ENCODE measurements around the gene FPR1. TPM values are rescaled to one million over a fixed set of nuclear protein-coding genes. Genes with fewer than 3 reads are reported as not detected.

The FPR1 gene
- polyA plus RNA-seq, 1 donor: 0.66 TPM

DNA sequence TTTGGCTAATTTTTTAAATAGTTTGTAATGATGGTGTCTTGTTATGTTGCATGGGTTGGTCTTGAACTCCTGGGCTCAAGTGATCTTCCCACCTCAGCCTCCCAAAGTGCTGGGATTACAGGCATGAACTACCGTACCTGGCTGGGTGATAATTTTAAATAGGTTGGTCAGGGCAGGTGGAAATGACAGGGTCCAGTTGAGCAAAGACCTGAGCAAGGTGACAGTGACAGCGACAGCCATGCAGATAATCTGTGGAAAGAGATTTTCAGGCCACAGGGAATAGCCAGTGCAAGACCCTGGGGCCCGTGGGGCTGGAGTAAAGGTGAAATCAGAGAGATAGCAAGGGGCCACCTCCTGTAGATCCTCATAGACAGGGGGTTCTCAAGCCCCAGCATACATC, 55.1 kb downstream of the FPR1 start:
- H3K9me3 ChIP-seq (ENCODE audit: control insufficient read depth, low read depth, low read length): no peaks in the 10 kb centered on the region
- no CpG with 5 or more reads among the region's 3 CpGs for WGBS (ENCODE audit: insufficient coverage, low lambda C conversion rate)
- peaks cover 7% of the 10 kb centered on the region for H3K4me1 ChIP-seq (ENCODE audit: control insufficient read depth, insufficient read depth, low read length)
- peaks cover 54% of the 10 kb centered on the region for H3K36me3 ChIP-seq (ENCODE audit: control insufficient read depth, insufficient read depth, low read length)
- no peaks in the 10 kb centered on the region for H3K27me3 ChIP-seq (ENCODE audit: control insufficient read depth, insufficient read depth, low read length)
- no peak overlapping the region for H3K4me3 ChIP-seq (ENCODE audit: low read length)
- H3K27ac ChIP-seq (ENCODE audit: low read length): no peak overlapping the region
- no peak for DNase-seq

Other genes starting within 250 kb of the FPR1 start
- 0.09 TPM for gene SIGLEC6, start 220.2 kb downstream of the FPR1 start, polyA plus RNA-seq
- 10.4 TPM for gene ZNF175, start 180.6 kb downstream of the FPR1 start, polyA plus RNA-seq
- gene SIGLEC5, start 121.5 kb downstream of the FPR1 start, polyA plus RNA-seq: 0.18 TPM
- 1.4 TPM for gene SIGLEC14, start 105.1 kb downstream of the FPR1 start, polyA plus RNA-seq
- gene SPACA6, start 58.5 kb downstream of the FPR1 start, polyA plus RNA-seq: 10.9 TPM
- 2.3 TPM for gene HAS1, start 27.9 kb downstream of the FPR1 start, polyA plus RNA-seq
- 0.16 TPM for gene FPR2, start 9.3 kb upstream of the FPR1 start, polyA plus RNA-seq
- gene FPR3, start 43.3 kb upstream of the FPR1 start, polyA plus RNA-seq: 4.9 TPM
- 24.8 TPM for gene ZNF577, start 136.1 kb upstream of the FPR1 start, polyA plus RNA-seq
- 14.9 TPM for gene ZNF649, start 153.1 kb upstream of the FPR1 start, polyA plus RNA-seq
- gene ZNF613, start 175.6 kb upstream of the FPR1 start, polyA plus RNA-seq: 5.6 TPM
- 12.2 TPM for gene ZNF350, start 235.0 kb upstream of the FPR1 start, polyA plus RNA-seq